Brain microvascular endothelial cell (primary cell): ENCODE data around the gene AHNAK2.

Experiments
- DNase-seq: peaks from one replicate; pipeline ENCODE4 v3.0.0-alpha.2; 2020
- H3K27ac ChIP-seq: fragments of 250-450 bp; sonication (Bioruptor Pico); 2 replicates; pipeline ENCODE4 v1.5.1; 2020; ENCODE audit warnings: mild to moderate bottlenecking, moderate library complexity
- H3K27me3 ChIP-seq: fragments of 250-450 bp; sonication (Bioruptor Pico); replicated peaks from 2 replicates; pipeline ENCODE4 v1.5.1; 2020; ENCODE audit warnings: mild to moderate bottlenecking
- H3K36me3 ChIP-seq: fragments of 250-450 bp; sonication (Bioruptor Pico); replicated peaks from 2 replicates; pipeline ENCODE4 v1.5.1; 2020; ENCODE audit warnings: mild to moderate bottlenecking
- H3K4me3 ChIP-seq: 2 replicates; pipeline ENCODE4 v1.5.1; 2011; ENCODE audit warnings: low read depth, mild to moderate bottlenecking, control low read depth, low read length, moderate library complexity
- in situ Hi-C: cut with HindIII; loops from 2 replicates; pipeline ENCODE4 v1.10.0; 2017; ENCODE audit warnings: low sequenced_read_pairs, low pct_ligation_motif_present
- TF ChIP-seq, protein P1 (sequence below): IDR thresholded peaks from 2 replicates; pipeline ENCODE4 v1.5.1; 2011; ENCODE audit warnings: low read depth, mild to moderate bottlenecking, moderate library complexity, low read length, control low read depth, inconsistent platforms; ENCODE audit errors: missing control alignments

Gene AHNAK2

DNA sequence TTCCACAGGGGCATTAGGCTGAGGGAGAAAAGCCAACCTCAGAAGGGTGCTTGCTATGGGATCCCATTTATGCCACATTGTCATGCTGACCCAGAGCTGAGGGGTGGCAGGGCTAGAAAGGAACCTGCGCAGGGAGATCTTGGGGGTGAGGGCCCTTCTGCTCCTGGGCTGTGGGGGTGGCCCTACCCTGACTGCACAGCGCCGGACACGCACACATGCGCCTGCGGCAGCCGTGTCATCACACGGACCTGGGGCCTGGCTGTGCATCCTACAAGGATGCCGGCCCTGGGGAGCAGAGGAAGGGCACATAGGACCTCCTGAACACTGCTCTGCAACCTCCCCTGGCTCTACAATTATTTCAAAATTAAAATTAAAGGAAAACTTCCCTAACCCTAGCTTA lies 35.9 kb upstream of the AHNAK2 start:
- no peak for DNase-seq
- Histone ChIP-seq H3K27ac (no peak overlapping the region), H3K4me3 (no peak overlapping the region), H3K36me3 (peaks cover 17% of the 10 kb centered on the region), H3K27me3 (no peaks in the 10 kb centered on the region)
- TF ChIP-seq, protein P1, sequence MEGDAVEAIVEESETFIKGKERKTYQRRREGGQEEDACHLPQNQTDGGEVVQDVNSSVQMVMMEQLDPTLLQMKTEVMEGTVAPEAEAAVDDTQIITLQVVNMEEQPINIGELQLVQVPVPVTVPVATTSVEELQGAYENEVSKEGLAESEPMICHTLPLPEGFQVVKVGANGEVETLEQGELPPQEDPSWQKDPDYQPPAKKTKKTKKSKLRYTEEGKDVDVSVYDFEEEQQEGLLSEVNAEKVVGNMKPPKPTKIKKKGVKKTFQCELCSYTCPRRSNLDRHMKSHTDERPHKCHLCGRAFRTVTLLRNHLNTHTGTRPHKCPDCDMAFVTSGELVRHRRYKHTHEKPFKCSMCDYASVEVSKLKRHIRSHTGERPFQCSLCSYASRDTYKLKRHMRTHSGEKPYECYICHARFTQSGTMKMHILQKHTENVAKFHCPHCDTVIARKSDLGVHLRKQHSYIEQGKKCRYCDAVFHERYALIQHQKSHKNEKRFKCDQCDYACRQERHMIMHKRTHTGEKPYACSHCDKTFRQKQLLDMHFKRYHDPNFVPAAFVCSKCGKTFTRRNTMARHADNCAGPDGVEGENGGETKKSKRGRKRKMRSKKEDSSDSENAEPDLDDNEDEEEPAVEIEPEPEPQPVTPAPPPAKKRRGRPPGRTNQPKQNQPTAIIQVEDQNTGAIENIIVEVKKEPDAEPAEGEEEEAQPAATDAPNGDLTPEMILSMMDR, result no peak
- in situ Hi-C loops, result no loop called here

DNA sequence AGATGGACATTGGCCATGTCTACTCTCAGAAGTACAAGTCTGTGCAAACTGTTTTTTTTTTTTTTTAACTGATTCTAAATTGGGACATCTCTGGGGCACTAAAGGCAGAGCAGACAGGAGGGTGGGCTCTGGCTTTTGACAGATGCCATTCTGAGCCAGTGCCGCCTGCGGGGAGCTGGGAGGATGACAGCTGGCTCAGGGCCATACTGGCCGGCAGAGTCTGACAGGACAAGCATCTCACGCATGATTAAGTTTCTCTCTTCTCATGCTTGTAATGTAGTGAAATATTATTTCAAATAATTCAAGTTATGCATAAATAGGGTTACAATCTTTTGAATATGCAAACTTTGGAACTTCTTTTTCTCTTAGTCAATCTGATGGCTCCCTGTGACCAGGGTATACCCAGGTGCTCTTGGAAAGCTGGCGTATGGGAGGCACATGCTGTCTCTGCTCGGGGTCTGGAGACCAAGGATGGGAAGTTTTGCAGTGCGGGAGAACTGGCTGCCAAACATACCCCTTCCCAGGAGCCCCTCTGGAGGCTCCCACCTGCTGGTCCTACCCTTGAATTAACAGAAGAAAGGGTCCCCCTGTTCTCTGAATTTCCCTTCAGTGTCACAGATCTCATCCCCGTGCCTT lies 35.1 kb upstream of the AHNAK2 start:
- H3K36me3 ChIP-seq, result peaks cover 21% of the 10 kb centered on the region
- TF ChIP-seq, protein P1, result peak; percentile 46
- H3K4me3 ChIP-seq, result no peak overlapping the region
- in situ Hi-C loops, result no loop called here
- H3K27ac ChIP-seq, result no peak overlapping the region
- no peak for DNase-seq
- no peaks in the 10 kb centered on the region for H3K27me3 ChIP-seq

DNA sequence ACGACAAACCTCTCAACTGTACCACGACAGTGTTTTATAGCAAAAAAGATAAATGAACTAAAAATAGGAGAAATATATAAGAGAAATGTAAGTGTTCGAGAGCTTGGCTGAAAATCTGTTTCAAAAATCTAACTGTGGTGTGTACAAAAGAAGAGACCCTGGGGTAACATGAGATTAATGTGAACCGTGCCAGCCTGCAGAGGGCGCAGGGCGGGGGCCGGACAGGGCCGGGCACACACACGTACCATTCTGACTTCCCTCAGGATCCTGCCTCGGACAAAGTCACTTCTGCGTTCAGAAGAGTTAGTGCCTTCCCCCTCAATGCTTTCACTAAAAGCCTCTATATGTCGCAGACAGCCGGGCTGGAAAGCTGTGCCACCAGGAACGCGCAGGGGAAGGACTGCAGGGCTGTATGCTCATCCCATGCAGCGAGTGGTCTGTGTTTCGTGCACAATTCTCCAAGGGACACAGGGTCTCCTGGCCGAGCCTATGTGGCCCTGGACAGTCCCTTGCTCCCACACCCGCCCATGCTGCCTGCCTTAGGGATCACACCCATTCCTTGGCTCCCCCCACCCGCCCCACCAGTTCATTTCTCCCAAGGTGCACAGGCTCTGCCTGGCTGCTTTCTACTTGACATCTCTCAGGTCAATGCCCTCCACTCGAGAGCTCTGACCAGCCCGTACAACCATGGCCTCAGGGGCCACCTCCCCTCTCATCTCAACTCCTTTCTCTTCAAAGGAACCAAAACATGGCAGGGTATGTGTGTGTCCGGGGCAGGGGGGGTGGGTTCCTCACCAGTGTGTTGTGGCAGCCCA lies 34.2 kb upstream of the AHNAK2 start:
- no peak for DNase-seq
- Histone ChIP-seq H3K4me3 (no peak overlapping the region), H3K27ac (no peak overlapping the region), H3K27me3 (no peaks in the 10 kb centered on the region), H3K36me3 (peaks cover 23% of the 10 kb centered on the region)
- TF ChIP-seq, protein P1, result peak; percentile 57
- in situ Hi-C loops, result no loop called here

DNA sequence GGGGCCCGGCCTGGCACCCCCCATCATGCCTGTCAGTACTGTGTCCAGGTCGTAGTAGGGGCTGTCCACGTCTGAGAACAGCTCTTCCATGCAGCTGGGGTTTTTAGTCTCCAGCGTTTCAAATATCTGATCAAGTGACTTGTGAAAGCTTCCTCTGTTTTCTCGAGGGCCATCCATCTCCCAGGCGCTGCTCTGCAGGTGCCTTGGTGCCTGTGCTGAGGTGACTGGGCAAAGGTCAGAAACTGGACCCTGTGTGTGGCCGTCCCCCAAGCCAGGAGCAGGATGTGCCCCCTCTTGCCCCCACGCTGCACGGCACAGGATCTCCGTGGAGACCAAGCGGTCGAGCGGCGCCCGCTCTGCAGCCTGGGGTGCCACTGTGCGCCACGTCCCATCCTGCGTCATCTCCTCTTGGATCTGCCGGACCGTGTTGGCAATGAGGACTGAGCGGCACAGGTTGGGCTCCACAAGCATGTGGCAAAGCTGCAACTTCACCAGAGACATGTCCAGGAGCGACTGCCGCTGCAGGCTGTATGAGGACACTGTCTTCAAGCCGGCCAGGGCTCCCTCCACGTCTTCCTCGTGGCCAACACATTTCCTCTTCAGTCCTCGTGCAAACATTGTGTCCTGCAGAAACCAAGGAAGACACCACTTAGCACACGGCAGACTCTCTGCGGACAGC lies 33.3 kb upstream of the AHNAK2 start:
- TF ChIP-seq, protein P1, result no peak
- in situ Hi-C loops, result no loop called here
- Histone ChIP-seq H3K27ac (no peak overlapping the region), H3K36me3 (peaks cover 27% of the 10 kb centered on the region), H3K4me3 (no peak overlapping the region), H3K27me3 (no peaks in the 10 kb centered on the region)
- DNase-seq, result no peak

DNA sequence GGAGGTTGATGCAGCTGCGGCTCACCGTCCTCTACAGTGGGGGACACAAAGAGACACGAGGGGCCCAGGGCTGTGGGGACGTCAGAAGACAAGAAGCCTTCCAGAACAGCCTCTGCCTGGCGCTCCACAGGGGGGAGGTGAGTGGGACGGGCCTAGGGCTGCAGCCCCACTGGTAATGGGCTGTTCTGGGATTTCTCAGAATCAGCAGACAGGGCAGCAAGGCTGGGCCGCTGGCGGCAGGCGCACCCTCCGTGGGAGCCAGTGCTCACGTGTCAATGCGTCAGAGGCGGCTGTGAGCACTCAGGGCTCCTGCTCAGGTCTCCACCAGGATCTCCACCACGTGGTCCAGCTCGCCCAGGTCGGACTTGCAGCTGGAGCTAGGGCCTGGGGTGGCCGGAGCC lies 32.7 kb upstream of the AHNAK2 start:
- H3K27ac ChIP-seq, result no peak overlapping the region
- DNase-seq, result no peak
- H3K36me3 ChIP-seq, result peaks cover 27% of the 10 kb centered on the region
- in situ Hi-C loops, result no loop called here
- H3K4me3 ChIP-seq, result no peak overlapping the region
- no peaks in the 10 kb centered on the region for H3K27me3 ChIP-seq
- TF ChIP-seq, protein P1, result no peak
